ENCODE data around the gene CCR6.
"Not testable (repeated sequence)": the region's sequence is repeated elsewhere in the genome, so short reads cannot be mapped to it uniquely, and the experiment has no call there.

CCR6 gene

GRCh38 chr6:167122827-167123657 is at the start of gene CCR6:
TSS of gene CCR6 (plus strand) at chr6:167123096. CDS start at chr6:167136135, 13,039 bp downstream.
- no peak for DNase-seq (ENCODE audit: low spot score)

DNA sequence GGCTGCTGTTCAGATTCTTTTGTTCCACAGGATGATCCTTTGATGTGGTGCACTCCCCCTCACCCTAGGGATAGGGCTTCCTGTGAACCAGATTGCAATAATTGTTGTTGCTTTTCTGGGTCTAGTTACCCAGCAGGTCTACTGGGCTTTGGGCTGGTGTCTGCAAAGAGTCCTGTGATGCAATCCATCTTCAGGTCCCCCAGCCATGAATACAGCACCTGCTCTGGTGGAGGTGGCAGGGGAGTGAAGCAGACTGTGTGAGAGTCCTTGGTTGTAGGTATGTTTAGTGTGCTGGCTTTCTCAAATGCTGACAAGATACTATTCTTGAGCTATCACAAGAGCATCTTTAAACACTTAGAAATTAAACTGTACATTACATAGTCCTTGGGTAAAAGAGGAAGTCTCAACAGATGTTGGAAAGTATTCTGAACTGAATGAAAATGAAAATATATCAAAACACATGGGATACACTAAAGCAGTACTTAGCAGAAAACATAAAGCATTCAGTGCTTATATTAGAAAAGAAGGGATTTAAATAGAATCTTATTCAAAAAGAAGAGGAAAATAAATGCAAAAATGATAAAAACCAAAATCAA is 49.1 kb upstream of the CCR6 start:
- no peak for DNase-seq (ENCODE audit: low spot score)

DNA sequence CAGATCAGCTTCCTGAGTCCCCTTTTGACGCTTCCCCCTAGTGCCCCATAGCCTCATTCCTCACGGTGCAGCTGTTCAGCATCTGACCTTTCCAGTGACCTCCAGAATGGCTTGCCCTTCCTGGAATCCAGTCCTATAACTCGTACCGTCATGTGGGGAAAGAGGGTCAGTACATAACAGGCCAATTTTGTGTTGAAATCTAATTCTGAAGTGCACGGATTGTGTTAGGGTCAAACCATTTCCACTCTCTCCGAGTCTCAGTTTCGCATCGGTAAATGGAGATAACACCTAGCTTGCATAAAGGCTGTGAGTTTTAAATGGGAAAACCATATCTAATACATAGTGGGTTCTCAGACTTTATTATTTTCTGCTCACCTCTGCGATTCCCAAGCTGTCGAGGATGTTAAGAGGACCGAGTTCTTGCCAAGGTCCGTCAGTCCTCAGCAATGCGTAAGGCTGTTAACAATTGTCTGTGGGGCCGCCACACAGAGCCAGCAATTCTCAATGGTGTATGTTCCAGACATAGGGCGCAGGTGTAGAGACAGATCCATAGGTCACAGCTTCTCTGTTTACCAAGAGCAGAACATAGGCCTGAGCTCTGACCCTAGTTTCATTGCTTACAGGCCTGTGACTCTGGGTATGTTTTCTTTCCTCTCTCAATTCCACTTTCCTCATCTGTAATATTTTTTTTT is 45.5 kb upstream of the CCR6 start:
- DNase-seq (ENCODE audit: low spot score) = no peak

DNA sequence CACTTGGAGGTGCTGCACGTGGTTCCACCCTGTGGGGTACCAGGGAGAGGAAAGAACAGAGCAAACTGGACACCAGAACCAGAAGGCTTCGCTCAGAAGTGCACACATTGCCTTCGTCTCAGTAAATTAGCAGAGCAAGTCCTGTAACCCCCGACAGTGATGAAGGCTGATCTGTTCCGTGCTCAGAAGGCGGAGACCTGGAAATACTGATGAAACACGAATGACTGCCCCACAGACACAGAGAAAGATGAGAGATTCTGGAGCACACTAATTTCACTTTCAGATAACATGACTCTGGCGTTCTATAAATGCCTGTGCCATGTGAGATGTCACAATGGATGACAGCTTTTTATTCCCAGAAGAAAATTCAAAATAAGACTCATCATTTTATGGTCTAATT is 44.2 kb upstream of the CCR6 start:
- no peak for DNase-seq (ENCODE audit: low spot score)

DNA sequence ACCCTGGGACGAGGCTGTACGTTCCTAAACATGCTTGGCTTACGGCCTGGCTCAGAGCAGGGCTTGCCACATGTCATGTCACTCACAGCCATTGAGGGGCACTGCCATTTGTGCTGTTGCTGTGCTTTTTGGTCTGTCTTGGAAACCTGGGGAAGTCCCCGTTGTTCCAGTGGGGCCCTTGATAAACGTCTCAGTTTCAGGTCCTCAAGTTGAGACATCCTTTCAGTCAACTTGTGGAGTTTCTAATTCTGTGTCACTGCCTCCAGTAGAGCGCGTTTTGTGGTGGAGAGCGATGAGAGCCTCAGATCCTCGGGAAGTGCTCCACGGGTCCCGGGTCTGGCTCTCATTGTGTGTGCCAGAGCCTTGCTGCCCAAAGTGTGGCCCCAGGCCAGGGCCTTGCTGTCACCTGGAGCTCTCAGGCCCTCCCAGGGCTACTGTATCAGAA is 43.0 kb upstream of the CCR6 start:
- peak; percentile 65 for DNase-seq (ENCODE audit: low spot score)

DNA sequence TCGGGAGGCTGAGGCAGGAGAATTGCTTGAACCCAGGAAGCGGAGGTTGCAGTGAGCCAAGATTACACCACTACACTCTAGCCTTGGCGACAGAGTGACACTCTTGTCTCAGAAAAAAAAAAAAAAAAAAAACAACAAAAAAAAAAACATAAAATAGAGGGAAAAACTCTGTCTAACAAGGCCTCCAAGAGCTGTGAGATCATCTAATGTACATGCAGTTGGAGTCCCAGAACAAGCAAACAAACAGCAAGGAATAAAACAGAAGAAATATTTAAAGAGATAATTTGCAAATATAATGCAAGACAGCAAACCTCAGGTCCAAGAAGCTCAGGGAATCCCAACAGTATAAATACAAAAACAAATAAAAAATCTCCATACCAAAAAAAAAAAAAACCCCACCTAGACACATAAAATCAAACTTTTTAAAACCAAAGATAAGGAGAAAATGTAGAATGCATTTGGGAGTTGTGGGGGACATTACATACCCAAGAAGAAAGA is 35.0 kb upstream of the CCR6 start:
- DNase-seq (ENCODE audit: low spot score) = no peak

GRCh38 chr6:167088741-167089140 is 34.2 kb upstream of the CCR6 start:
- DNase-seq (ENCODE audit: low spot score) = not testable (repeated sequence)

DNA sequence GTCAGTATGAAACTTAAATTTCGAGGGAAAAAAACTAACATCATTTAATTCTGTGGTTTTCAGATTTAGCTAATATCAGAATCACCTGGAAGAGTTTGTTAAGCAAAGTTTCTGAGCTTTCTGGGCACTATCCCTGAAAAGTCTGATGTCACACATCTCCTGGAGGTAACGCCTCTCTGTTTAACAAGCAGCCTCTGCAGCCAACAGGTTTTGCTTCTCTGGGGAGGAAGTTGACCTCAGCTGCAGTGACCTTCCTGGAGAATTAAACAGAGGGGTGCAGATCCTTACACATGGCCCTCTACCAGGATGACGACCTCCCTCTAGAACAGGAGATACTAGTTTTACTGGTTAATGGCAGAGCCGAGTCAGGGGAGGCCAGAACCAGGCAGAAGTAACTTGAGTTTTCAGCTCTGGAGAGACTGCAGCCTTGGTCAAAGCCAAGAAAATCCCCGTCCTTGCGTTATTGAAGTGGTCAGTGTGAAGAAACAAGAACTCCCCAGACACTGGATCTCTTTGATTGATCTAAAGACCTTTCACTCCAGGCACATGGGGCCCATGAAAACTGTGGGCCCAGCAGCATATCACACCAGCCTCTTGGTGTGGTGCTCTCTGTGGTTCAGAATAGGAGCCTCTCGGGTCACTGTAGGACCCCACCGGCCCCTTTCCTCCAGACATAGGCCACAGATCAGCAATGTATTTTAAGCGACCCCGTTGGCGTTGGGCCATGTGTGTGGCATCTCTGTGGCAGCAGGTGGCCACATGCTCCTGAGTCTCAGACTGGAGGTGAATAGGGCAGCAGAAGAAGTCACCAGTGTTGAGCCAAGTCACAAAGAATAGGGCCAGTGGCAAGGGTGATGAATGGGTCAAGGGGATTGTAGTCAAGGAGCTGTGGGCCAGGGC is 33.4 kb upstream of the CCR6 start:
- DNase-seq (ENCODE audit: low spot score) = no peak

GRCh38 chr6:167090171-167090570 is 32.7 kb upstream of the CCR6 start:
- no peak for DNase-seq (ENCODE audit: low spot score)

DNA sequence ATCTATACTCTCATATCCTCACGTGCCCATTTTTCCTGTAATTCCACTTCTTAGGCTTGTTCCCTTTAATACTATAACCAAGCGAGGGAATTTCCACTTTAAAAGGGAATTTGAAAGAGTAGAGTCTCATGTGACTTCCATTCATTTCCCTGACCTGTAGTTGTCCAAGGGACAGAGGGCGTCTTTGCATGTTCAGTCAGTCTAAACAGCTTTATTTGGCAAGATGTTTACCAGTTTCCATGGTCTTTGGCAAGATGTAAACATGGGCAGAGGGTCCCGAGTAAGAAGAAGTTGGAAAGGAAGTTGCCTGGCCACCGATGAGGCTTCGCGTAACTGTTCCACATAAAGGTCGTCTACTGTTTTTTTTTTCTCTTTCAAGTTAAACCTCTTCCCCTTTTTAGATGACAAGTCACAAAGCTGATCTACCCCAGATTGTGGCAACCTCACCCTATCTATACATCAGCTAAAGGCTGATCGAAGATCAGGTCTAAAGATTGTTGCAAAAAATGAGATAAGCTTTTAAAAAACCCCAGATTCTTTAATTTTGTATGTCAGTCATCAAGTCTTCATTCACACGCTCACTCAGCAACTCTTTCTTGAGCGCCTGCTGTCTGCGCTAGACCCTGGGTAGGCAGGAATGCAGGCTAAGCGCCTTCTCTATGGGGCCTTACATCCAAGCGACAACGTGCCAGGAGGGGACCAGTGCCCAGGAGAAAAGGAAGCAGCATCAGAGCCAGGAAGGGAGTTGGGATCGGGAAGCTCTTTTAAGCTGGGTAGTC is 31.7 kb upstream of the CCR6 start:
- DNase-seq (ENCODE audit: low spot score) = peak; percentile 57

- no peak for DNase-seq (ENCODE audit: low spot score)
Observed at GRCh38 chr6:167091805-167092107, 31.1 kb upstream of the CCR6 start.

DNA sequence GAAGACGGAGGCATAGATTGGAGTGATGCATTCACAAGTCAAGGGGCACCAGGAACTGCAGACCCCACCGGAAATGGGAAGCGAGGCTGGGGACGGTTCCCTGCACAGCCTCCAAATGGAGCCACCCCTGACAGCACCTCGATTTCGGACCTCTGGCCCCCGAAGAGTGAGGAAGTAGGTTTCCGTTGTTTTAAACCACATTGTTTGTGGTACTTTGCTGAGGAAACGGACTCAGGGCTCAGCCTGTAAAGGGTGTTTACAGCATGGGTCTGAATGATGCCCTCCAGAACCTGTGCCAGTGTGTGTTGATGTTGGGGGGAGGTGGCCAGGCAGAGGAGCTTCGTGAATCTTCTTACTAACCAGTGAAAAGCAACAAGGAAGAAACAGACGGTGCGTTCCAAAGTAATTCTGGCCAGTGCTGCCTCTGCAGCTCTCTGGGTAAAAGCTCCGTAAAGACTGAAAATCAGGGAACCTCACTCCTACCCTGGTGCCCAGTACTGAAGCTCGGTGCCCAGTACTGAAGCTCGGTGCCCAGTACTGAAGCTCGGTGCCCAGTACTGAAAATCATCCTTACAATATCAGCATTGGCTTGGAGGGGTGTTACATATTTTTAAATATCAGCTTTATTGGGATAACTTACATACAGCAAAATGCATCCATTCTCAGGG is 30.1 kb upstream of the CCR6 start:
- no peak for DNase-seq (ENCODE audit: low spot score)

GRCh38 chr6:167093406-167093921 is 29.4 kb upstream of the CCR6 start:
- no peak for DNase-seq (ENCODE audit: low spot score)

GRCh38 chr6:167093922-167094432 is 28.9 kb upstream of the CCR6 start:
- DNase-seq (ENCODE audit: low spot score) = peak; percentile 70

GRCh38 chr6:167094436-167094819 is 28.5 kb upstream of the CCR6 start:
- no peak for DNase-seq (ENCODE audit: low spot score)

- DNase-seq (ENCODE audit: low spot score) = peak; percentile 37
Observed at GRCh38 chr6:167094820-167095637, 27.9 kb upstream of the CCR6 start.

GRCh38 chr6:167095888-167096287 is 27.0 kb upstream of the CCR6 start:
- no peak for DNase-seq (ENCODE audit: low spot score)

DNA sequence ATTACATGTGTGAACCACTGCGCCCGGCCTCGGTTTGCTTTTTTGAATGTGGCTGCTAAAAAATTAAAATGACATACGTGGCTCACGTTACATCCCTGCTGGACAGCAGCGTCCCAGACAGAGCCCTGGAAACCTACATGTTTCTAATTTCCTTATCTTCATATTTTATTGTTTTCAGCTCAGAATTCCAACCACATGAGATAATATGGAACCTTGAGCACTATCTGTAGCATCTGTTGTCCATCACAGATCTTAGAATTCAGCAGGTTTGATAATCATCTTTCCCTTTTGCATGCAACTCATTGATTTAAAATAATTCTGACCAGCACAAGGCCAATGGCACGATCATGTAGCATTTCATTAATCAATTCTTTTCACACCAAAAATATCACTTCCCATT is 25.9 kb upstream of the CCR6 start:
- DNase-seq (ENCODE audit: low spot score) = no peak

GRCh38 chr6:167097770-167098169 is 25.1 kb upstream of the CCR6 start:
- DNase-seq (ENCODE audit: low spot score) = no peak
